ENCODE data around the gene NPFF. TPM values are rescaled to one million over a fixed set of nuclear protein-coding genes. Genes with fewer than 3 reads are reported as not detected.

NPFF gene
- polyA plus RNA-seq, 3 donors: 0.29 TPM; not detected in 2

- no peaks in the 10 kb centered on the region for H4K20me1 ChIP-seq (ENCODE audit: insufficient read depth, low read length)
- H2AFZ ChIP-seq (ENCODE audit: insufficient read depth, low read depth, low read length, poor library complexity, severe bottlenecking): no peak overlapping the region
- WGBS (ENCODE audit: insufficient coverage): 83% methylated on average over 1 of the region's 10 CpGs
- peaks cover 29 to 34% of the 10 kb centered on the region in 2 donors for H3K4me1 ChIP-seq (ENCODE audit: control insufficient read depth in 1 of 2, insufficient read depth in 2 of 2, low read length in 2 of 2)
- no peak overlapping the region for H3K27ac ChIP-seq (ENCODE audit: low read depth in 1 of 2, low read length in 2 of 2)
- H3K27me3 Mint-ChIP-seq (ENCODE audit: low read depth in 3 of 3): peaks cover 0 to 6% (median 0%) of the 10 kb centered on the region in 3 donors
- H3K36me3 Mint-ChIP-seq: peaks cover 29 to 47% of the 10 kb centered on the region in 2 donors
- no peak overlapping the region for H3K9ac ChIP-seq (ENCODE audit: insufficient read depth, low read length, poor library complexity, severe bottlenecking)
- no peaks in the 10 kb centered on the region for H3K9me3 ChIP-seq (replicated peaks in 1 of 2; ENCODE audit: control insufficient read depth in 1 of 2, insufficient read depth in 1 of 2, low read length in 2 of 2)
- H3K27ac Mint-ChIP-seq: peak overlapping the region in 1 of 7 donors; percentile 68
- no peak for DNase-seq
- peaks cover 18% of the 10 kb centered on the region for H3K79me2 ChIP-seq (ENCODE audit: insufficient read depth, low read length)
- no peak overlapping the region for H3K4me3 ChIP-seq (replicated peaks in 1 of 3; ENCODE audit: low read depth in 2 of 3, low read length in 3 of 3)
- no peaks in the 10 kb centered on the region for H3K9me3 Mint-ChIP-seq
- intact Hi-C loops (cut with micrococcal nuclease): loop anchor here (5.0 to 10.0 kb wide), 3 partner anchors 51 to 288 kb away; partner anchors contain the start of genes AAAS (in 1 of the 2) and PCBP2 (in 1 of the 2)
- H3K4me3 Mint-ChIP-seq: no peak overlapping the region
- peaks cover 30% of the 10 kb centered on the region for H3K4me1 Mint-ChIP-seq
- TF ChIP-seq CTCF (IDR thresholded peaks at IDR 0.05): no peak
- no peaks in the 10 kb centered on the region for H3K27me3 ChIP-seq (ENCODE audit: control insufficient read depth in 2 of 2, insufficient read depth in 2 of 2, low read length in 2 of 2)
- H3K36me3 ChIP-seq (replicated peaks in 1 of 2; ENCODE audit: control insufficient read depth in 1 of 2, insufficient read depth in 2 of 2, low read length in 2 of 2): peaks cover 33 to 45% of the 10 kb centered on the region in 2 donors
- H3K4me2 ChIP-seq (replicated peaks; ENCODE audit: extremely low read depth, low read length, poor library complexity, severe bottlenecking): no peak overlapping the region
Measured at GRCh38 chr12:53502983-53503728, 4.1 kb downstream of the NPFF start.

- H3K27me3 ChIP-seq (ENCODE audit: control insufficient read depth in 2 of 2, insufficient read depth in 2 of 2, low read length in 2 of 2): no peaks in the 10 kb centered on the region
- peak overlapping the region in 1 of 3 experiments; percentile 81 for H3K4me3 ChIP-seq (replicated peaks in 1 of 3; ENCODE audit: low read depth in 2 of 3, low read length in 3 of 3)
- Mint-ChIP-seq H3K27me3 (ENCODE audit: low read depth in 3 of 3) (peaks cover 0 to 6% (median 0%) of the 10 kb centered on the region in 3 donors), H3K4me1 (peaks cover 35% of the 10 kb centered on the region), H3K9me3 (no peaks in the 10 kb centered on the region), H3K4me3 (no peak overlapping the region), H3K36me3 (peaks cover 29 to 42% of the 10 kb centered on the region in 2 donors), H3K27ac (peak overlapping the region in 4 of 7 donors; percentile 71 to 99 (median 74))
- intact Hi-C loops (cut with micrococcal nuclease): loop anchor here (5.0 to 10.0 kb wide), 3 partner anchors 50 to 288 kb away; partner anchors contain the start of genes AAAS (in 1 of the 2) and PCBP2 (in 1 of the 2)
- H2AFZ ChIP-seq (ENCODE audit: insufficient read depth, low read depth, low read length, poor library complexity, severe bottlenecking): no peak overlapping the region
- H3K27ac ChIP-seq (ENCODE audit: low read depth in 1 of 2, low read length in 2 of 2): peak overlapping the region in 1 of 2 donors; percentile 99
- no peaks in the 10 kb centered on the region for H4K20me1 ChIP-seq (ENCODE audit: insufficient read depth, low read length)
- no peak overlapping the region for H3K9ac ChIP-seq (ENCODE audit: insufficient read depth, low read length, poor library complexity, severe bottlenecking)
- peaks cover 21% of the 10 kb centered on the region for H3K79me2 ChIP-seq (ENCODE audit: insufficient read depth, low read length)
- peak overlapping the region; percentile 97 for H3K4me2 ChIP-seq (replicated peaks; ENCODE audit: extremely low read depth, low read length, poor library complexity, severe bottlenecking)
- H3K4me1 ChIP-seq (ENCODE audit: control insufficient read depth in 1 of 2, insufficient read depth in 2 of 2, low read length in 2 of 2): peaks cover 30 to 34% of the 10 kb centered on the region in 2 donors
- TF ChIP-seq CTCF (IDR thresholded peaks at IDR 0.05): no peak
- H3K9me3 ChIP-seq (replicated peaks in 1 of 2; ENCODE audit: control insufficient read depth in 1 of 2, insufficient read depth in 1 of 2, low read length in 2 of 2): no peaks in the 10 kb centered on the region
- peaks cover 29 to 40% of the 10 kb centered on the region in 2 donors for H3K36me3 ChIP-seq (replicated peaks in 1 of 2; ENCODE audit: control insufficient read depth in 1 of 2, insufficient read depth in 2 of 2, low read length in 2 of 2)
- WGBS (ENCODE audit: insufficient coverage): no CpG with 5 or more reads among the region's 9 CpGs
- no peak for DNase-seq
Measured at GRCh38 chr12:53502331-53502730, 5.0 kb downstream of the NPFF start.

Data from CD14-positive monocyte (primary cell).